Activated naive CD4-positive, alpha-beta T cell (primary cell): ENCODE measurements around the gene CHAD.
"Not testable (repeated sequence)": the region's sequence is repeated elsewhere in the genome, so short reads cannot be mapped to it uniquely, and the experiment has no call there.

Source experiments
- DNase-seq, 4 experiments: peaks; one replicate each; lab custom pipeline; 2025; lab: John Stamatoyannopoulos, UW

The CHAD gene

DNA sequence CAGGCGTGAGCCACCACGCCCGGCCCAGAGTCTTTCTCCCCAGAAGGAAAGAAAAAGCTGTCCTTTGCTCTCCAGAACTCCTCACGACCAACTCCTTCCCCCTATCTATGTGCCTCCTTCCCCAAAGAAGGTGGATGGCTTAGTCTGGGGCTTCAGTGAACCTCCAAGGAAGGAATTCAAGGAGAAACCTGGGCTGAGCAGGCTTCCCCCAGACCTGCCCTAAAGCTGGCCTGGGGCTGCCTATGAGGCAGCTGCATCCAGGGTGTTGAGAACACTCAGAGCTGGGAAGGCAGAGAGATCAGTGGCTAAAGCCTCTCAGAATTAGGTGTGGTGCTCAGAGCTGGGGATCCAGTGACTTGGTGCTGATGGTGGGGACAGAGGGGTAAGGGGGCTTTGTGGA lies 38.9 kb downstream of the CHAD start:
- no peak for DNase-seq

DNA sequence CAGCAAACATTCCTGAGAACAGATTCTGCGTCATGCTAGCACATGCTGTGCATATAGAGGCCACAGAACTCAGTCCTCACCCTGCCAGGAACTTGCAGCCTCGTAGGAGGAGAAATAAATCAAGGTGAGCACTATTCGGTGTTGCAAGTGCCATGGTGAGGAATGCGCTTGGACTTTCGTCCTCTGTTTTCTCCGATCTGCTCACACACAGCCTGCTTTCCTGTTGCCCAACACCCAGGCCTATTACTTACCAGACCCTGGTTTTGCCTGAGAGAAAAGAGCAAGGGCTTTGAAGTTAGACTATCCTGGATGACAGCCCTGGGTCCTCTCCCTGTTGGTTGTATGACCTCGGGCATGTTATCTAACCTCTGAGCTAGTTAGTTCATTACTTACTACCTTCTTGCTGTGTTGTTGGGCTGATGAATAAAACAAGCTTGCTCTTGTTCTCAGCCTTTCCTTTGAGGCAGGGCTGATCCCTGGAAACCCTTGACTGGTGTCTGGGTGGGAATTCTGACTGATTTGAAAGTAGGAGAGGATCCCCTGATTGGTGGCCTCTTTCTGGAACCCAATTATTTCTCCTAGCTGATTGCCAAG lies 39.8 kb downstream of the CHAD start:
- DNase-seq, result no peak

DNA sequence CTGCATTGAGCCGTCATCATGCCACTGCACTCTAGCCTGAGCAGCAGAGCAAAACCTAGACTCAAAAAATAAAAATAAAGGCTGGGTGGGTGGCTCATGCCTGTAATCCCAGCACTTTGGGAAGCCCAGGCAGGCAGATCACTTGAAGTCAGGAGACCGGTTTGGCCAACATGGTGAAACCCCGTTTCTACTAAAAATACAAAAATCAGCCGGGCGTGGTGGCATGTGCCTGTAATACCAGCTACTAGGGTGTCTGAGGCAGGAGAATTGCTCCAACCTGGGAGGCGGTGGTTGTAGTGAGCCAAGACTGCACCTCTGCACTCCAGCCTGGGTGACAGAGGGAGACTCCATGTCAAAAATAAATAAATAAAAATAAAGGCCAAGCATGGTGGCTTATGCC lies 40.6 kb downstream of the CHAD start:
- not testable (repeated sequence) for DNase-seq

DNA sequence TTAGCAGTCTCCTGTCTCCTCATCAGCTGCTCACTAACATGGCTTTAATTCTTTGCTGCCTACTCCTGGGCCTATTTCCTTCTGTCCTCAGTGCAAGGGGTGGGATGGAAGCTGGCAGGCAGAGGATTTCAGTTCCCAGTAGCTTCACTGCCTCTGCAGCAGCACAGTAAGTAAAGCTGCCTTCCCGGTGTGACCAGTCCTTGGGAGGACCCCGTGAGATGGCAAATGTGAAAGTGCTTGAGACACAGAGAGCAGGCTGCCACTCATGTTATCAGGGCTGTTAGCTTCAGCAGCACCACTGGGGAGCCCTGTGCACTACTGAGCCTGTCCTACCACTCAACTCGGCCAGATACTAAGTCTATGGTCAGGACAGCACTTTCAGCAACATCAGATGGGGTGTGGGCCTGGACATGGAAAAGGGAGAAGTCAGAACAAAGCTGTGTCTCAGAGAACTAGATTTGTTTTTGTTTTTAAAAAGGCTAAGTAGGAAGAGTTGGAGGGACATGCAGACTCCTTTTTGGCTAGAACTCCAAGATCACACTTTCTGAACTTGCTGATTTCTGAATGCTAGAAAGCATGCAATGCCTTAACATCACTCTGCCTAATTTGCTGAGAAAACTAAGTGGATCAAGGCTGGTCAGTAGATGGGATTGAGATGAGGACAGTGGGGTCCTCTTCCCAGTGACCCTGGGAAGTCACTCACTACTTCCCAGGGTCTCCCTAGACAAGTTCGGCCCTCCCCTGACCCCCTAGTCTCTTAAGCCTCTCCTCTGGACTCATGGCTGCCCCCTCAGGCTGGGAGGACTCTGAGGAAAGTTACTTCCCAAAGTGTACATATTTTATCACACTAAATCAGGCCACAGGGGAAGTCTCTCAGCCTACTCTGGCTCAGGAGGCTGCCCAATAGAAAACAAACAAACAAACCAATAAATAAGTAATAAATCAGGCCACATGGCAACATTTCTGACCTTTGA lies 41.6 kb downstream of the CHAD start:
- DNase-seq, result peak in 1 of 4 experiments; percentile 2

DNA sequence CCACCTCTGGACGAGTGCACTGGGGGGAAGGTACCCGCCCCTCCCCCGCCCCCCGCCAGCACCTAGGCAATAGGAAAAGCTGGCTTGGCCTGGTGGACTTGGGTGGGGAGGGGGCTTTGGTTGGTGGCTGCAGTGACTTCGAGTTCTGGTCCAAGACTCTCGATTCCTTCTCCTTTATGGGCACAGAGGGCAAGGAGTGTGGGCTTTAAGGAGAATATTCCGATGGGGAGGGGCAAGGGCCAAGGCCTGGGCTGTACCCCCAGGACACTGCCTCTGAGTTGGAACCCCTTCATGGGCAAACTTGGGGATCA lies 42.3 kb downstream of the CHAD start:
- no peak for DNase-seq

DNA sequence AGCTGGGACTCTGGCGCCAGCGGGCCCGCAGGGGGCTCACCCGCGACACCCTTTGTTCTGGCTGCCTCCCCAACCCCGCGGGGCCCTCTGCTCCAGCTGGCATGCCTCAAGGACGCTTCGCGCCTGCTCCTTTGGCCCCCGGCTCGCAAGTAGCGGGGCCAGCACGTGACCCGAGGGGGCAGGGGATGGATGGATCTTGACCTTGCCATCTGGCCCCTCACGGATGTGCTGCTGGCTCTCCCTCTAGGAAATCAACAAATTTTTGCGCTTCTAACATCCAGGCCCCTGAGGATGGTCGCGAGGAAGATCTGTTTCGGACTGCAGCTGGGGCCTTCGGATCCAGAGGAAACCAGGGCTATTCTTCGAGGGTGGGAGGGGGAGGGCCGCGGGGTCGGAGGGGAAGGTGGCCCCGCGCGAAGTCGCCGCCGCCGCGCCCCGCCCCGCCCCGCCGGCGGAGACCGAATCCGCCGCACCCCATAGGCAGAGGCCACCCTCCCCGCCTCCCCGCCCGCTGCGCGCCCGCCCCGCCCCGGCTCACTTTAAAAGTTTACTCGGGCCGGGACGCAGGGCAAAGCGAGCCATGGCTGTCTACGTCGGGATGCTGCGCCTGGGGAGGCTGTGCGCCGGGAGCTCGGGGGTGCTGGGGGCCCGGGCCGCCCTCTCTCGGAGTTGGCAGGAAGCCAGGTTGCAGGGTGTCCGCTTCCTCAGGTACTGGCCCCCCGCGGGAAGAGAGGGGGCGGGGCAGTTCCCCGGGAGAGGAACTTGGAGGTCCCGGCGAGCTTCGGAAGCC lies 42.8 kb downstream of the CHAD start, which contains the start of gene ACSF2:
TSS of gene ACSF2 (plus strand) at position 537 of the 790 bp plus-strand sequence. CDS start at position 581, 44 bp downstream.
- DNase-seq, result peak; percentile 18 to 62 (median 38)

DNA sequence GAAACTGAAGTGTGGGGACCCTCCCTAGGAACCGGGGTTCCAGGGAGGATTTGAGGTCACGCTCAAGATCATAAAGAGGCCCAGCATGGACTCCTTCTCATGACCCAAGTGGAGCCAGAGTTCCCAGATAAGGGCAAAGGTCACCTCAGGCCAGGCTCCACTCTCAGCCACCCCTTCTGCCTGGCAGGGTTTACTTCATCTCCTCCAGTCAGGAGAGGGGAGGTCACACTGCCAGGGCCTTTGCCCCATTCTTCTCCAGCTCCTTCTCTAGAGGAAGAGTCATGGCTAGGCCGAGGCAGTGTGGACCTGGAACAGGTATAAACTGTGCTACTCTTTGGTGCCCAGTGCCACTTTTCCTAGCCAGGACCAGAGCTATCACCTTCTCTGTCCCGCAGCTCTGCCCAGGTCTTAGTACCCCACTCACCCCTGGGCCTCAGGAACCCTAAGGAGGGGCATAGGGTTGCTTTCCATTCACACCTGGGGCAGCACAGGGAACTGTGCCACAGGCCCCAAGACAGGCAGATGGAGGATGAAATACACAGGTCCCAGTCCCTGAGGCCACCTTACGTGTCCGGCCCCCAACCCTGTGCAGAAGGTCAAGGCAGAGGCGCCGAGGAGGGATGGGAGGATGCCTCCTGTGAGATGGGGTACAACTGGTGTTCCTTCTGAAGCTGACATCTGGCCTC lies 43.5 kb downstream of the CHAD start:
- DNase-seq, result no peak

DNA sequence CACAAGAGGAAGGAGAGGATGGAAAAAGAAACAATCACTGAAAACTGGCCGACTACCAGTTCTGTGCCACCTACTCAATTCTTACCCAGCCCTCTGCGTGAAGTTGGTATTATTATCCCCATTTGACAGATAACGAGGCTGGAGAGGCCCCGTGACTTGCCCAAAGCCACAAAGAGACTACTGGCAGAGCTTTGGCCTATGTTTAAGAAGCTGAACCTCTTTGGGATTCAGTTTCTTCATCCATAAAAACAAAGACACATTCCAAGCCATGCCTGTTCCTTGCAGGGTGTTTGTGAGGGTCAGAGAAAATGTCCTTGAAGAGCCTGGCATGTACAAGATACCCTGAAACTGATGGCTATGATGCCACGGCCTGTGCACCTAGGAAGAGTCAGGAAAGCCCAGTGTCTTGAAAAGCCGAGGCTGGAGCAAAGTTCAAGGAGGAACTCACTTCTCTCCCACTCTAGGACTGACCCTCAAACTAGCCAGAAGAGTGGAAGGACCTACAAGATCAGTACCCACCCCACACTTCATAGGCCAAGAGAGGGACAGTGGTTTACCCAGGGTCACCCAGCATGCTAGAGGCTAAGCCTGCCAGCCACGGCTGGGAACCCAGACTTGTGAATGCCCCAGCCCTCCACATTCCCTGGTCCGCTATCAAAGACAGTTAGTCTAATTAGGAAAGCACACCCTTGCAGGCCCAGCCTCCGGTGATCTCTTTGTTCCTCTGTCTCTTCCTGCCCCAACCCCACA lies 44.3 kb downstream of the CHAD start:
- no peak for DNase-seq

DNA sequence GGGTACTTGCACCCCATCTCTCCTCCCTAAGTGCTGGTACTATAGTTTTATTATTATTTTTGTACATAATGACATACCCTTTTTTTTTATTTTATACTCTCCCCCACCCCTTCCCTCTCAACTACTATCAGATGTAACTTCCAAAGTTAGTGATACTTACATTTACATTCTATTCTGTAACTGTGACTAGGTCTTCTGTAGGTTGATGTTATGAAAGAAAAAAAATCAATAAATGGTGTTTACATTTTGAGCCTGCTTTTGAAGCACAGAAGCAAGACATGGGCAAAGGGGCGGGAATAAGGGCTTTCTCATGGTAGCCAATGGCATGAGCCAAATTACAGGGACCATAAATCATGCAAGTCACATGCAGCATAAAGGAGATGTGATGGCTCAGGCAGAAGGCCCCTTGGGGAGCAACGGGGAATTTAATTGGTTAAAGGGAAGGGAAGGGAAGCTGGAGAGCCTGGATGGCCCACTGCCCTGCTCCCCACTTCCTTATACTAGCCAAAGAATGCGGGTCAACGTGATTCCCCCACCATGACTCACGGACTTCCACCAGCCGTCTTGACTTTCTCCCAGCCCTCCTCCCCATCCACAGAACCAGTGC lies 45.0 kb downstream of the CHAD start:
- DNase-seq, result no peak

DNA sequence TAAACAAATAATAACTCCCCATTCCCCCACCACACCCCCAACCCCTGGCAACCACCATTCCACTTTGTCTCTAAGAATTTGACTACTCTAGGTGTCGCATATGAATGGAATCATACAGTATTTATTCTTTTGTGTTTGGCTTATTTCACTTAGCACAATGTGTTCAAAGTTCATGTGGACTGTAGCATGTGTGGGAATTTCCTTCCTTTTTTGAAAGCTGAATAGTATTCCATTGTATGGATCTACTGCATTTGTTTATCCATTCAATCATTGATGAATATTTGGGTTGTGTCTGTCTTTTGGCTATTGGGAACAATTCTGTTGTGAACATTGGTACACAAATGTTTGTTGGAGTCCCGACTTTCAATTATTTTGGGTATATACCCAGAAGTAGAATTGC lies 45.9 kb downstream of the CHAD start:
- DNase-seq, result no peak

DNA sequence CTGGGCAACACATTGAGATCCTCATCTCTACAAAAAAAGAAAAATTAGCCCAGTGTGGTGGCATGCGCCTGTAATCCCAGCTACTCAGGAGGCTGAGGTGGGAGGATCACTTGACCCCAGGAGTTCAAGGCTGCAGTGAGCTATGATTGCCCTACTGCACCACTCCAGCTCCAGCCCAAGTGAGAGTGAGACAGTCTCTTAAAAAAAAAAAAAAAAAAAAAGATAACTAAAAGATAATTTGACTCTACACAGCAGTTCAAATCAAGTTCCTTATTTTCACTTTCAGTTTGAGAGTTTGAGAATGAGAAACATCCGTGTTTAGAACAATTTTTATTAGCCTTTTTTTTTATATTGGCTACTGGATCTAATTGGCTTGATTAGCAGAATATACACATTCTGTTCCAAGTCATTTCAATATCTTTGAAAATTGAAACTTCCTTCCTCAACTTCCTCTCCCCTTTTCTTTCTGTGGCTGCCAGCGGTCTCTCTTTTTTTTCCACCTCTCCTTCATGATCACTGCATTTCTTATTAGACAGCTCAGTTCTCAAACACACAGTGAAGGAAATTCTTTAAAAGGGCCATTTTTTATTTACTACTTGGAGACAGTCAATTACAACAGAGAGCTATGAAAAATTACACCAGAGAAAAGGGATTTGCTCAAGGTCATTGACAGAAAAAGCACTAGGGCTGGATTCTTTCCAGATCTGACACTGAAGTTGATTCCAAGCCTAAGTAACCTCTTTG lies 47.2 kb downstream of the CHAD start:
- no peak for DNase-seq

DNA sequence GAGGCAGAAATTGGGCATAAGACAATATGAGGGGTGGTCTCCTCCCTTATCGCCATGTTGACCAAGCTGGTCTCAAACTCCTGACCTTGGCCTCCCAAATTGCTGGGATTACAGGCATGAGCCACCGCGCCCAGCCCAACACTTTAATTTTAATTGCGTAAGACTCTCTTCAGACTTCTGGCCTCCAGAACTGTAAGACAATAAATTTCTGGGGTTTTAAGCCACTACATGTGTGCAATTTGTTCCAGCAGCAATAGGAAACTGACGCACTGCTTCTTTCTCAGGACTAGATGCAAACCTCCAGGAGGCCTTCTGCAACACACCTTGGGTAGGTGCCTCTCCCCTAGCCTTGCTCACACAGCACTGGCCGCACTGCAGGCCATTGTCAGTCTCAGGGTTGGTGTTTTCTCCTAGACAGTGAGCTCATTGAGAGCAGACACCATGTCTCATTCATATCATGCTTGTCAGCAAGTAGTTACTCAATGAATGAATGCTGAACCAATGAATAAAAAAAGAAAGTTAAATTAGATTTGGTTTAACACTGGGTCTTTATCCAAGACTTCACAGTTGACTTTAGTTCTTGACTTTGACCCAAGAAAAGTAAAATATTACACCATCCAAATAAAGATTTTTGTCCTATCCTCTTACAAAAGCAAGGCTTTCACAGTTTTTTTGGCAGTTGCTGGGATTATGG lies 48.1 kb downstream of the CHAD start:
- no peak for DNase-seq

DNA sequence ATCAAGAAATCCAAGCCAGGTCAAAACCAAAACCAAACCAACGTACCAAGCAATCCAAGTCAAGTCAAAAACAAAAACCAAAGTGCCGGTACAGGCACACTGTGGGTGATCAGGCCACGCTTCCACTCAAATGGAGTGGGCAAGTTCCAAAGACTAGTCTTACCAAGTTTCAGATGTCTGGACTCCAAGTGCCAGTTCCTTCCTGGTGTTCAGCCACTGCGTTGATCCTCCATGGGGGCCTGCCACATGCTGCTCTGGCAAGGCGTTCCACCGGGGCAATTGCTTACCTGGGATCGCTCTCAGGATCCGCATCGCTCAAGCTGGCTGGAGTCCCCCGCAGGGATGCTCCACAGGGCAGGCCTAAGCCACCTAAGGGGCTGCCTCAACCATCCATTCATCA lies 49.1 kb downstream of the CHAD start:
- DNase-seq, result not testable (repeated sequence)

DNA sequence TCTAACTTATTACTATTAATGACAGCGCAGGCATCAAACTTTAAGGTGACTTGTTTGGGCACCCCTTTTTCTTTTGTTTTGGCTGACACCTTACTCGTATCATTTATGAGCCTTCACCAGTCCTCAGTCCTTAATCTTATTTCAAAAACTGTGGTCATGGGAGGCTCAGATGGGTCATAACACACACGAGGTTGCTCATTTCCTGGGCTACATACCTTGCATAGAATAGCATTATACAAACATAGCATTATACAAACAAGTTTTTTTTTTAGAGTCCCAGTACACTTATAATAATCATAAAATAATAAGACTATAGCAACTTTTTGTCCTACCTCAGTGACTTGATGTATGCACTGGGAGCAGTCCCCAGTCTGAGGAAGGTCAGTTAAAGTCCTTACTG lies 53.9 kb downstream of the CHAD start:
- DNase-seq, result no peak
